Fibroblast of peridontal ligament (primary cell): Measurements from ENCODE around the gene KCTD11.
A peak's percentile ranks its signal among the peaks of the same experiment; 100 is the strongest.

Experiments
- DNase-seq: peaks from one replicate; pipeline ENCODE4 v3.0.0-alpha.2; 2010; ENCODE audit errors: extremely low read depth

The KCTD11 gene

DNA sequence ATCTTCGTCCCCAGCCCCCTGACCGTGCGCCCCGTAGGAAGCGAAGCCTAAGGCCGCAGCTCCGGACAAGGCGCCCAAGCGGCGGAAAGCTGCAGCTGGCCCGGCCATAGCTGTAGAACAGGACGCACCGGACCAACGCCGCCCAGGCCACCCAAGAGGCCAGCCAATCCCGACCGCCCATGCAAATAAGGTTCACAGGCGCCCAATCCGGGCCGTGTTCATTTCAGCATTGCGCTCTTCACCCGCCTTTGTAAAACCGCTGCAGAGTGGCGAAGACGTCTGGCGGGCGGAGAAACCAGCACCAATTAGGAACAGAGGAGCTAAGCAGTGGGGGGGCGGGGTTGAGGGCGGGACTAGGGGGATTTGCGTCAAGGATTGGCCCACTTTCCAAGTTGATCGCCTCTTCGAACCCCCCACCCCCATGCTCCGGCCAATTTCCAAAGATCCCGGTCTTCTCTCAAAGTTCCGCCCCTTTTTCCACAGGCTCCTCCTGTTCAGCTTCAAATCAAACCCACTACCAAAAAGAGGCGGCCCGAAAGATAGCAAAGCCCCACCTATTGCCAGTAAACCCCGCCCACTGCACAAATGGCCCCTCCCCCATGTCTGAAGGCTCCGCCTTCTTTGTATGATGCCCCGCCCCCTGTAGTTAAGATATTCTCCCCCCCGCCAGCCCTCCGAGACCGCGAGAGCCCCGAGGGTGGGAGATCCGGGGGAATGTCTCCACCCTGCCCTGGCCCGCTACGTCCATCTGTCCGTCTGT, 52.2 kb downstream of the KCTD11 start, which contains the start of gene TMEM256:
TMEM256 (minus strand) TSS at position 121 of the 760 bp plus-strand sequence; CDS start at position 108, 13 bp downstream.
- DNase-seq, result peak; percentile 99
